Loucy (cell line): ENCODE measurements around the gene KATNAL2.

Experiments used
- CTCF ChIP-seq: fragments of 200-600 bp; sonication (generic); conservative IDR thresholded peaks from 2 replicates; pipeline ENCODE4 v1.5.1; 2014; ENCODE audit warnings: mild to moderate bottlenecking, antibody characterized with exemption, low read length
- EZH2phosphoT487 ChIP-seq: fragments of 200-600 bp; IDR thresholded peaks from 2 replicates; pipeline ENCODE4 v1.6.1; 2018; ENCODE audit warnings: antibody characterized with exemption, mild to moderate bottlenecking, moderate library complexity, borderline replicate concordance

- TF ChIP-seq CTCF: no peak
- TF ChIP-seq EZH2phosphoT487: no peak
Observed at GRCh38 chr18:46920653-46921052, 3.3 kb downstream of the KATNAL2 start.
